Endothelial cell of umbilical vein (primary cell): ENCODE measurements around the gene SLC24A3. TPM values are rescaled to one million over a fixed set of nuclear protein-coding genes. Genes with fewer than 3 reads are reported as not detected.

Experiments
- BruUV-seq: library from RNA; stranded (reverse); fragments of 400-500 nt; replicated peaks from 2 replicates; lab custom pipeline; 2021; lab: Mats Ljungman, UMichigan
- CTCF ChIA-PET: fragments of 300-600, 350-600 bp; sonication (Branson Sonifier 250); formaldehyde crosslinking; loops from one replicate; lab custom pipeline; 2021; ENCODE audit warnings: antibody characterized with exemption, inconsistent platforms; lab: Charles Lee
- POLR2A ChIA-PET: fragments of 300-600, 350-600 bp; sonication (Branson Sonifier 250); formaldehyde crosslinking; loops from one replicate; lab custom pipeline; 2021; ENCODE audit warnings: antibody characterized with exemption, inconsistent platforms; lab: Charles Lee
- DNase-seq: peaks from one replicate; pipeline ENCODE4 v3.0.0-alpha.2; 2011; ENCODE audit warnings: low read depth, low spot score
- FAIRE-seq: peaks from 2 replicates; lab custom pipeline; 2011; peaks lifted over from hg19 to GRCh38; lab: Jason Lieb, UNC
- H2AFZ ChIP-seq: 2 replicates; pipeline ENCODE4 v1.6.0; 2012; ENCODE audit warnings: low read depth, low read length, control low read depth, inconsistent platforms
- H3K27ac ChIP-seq: 2 replicates; pipeline ENCODE4 v1.5.1; 2011; ENCODE audit warnings: low read depth, mild to moderate bottlenecking, control low read depth, low read length, moderate library complexity; ENCODE audit not compliant: insufficient read depth
- H3K27me3 ChIP-seq, 2 experiments: 2 replicates each; pipeline versions ENCODE4 v1.6.0 to v1.6.1; 2011; ENCODE audit warnings: low read length in 2 of 2, mixed read lengths in 1 of 2; ENCODE audit not compliant: control insufficient read depth in 2 of 2, insufficient read depth in 2 of 2
- H3K36me3 ChIP-seq, 2 experiments: 2 replicates in 1 of 2; 3 replicates in 1 of 2; pipeline ENCODE4 v1.5.1; 2011; ENCODE audit warnings: low read length in 2 of 2, mild to moderate bottlenecking in 1 of 2, moderate library complexity in 1 of 2; ENCODE audit not compliant: control insufficient read depth in 2 of 2, insufficient read depth in 2 of 2; ENCODE audit errors: extremely low read depth in 1 of 2
- H3K4me1 ChIP-seq: 3 replicates; pipeline ENCODE4 v1.5.1; 2011; ENCODE audit warnings: mild to moderate bottlenecking, low read length; ENCODE audit not compliant: control insufficient read depth, insufficient read depth; ENCODE audit errors: extremely low read depth
- H3K4me2 ChIP-seq: 2 replicates; pipeline ENCODE4 v1.6.1; 2011; ENCODE audit warnings: low read length, control low read depth, mixed read lengths; ENCODE audit not compliant: insufficient read depth
- H3K4me3 ChIP-seq, 3 experiments: fragments of 200-600 bp in 1 of 3; sonication (generic), shearing (Covaris generic) in 1 of 3; replicated peaks in 1 of 3; 2 replicates each; pipeline ENCODE4 v1.5.1; 2011 to 2016; ENCODE audit warnings: control low read depth in 3 of 3, low read length in 3 of 3, mild to moderate bottlenecking in 2 of 3, inconsistent platforms in 1 of 3, low read depth in 1 of 3, moderate library complexity in 1 of 3; ENCODE audit not compliant: insufficient read depth in 1 of 3
- H3K79me2 ChIP-seq: 2 replicates; pipeline ENCODE4 v1.6.0; 2012; ENCODE audit warnings: low read length, inconsistent platforms; ENCODE audit not compliant: control insufficient read depth, insufficient read depth
- H3K9ac ChIP-seq: replicated peaks from 2 replicates; pipeline ENCODE3; 2011; ENCODE audit warnings: low read length, control low read depth; ENCODE audit not compliant: insufficient read depth; ENCODE audit errors: extremely low read depth
- H3K9me1 ChIP-seq: replicated peaks from 3 replicates; pipeline ENCODE4 v1.6.0; 2011; ENCODE audit warnings: mild to moderate bottlenecking, low read length; ENCODE audit not compliant: control insufficient read depth, insufficient read depth; ENCODE audit errors: extremely low read depth
- H3K9me3 ChIP-seq: replicated peaks from 2 replicates; pipeline ENCODE4 v1.5.1; 2012; ENCODE audit warnings: low read length, inconsistent platforms; ENCODE audit not compliant: control insufficient read depth, insufficient read depth
- H4K20me1 ChIP-seq: replicated peaks from 2 replicates; pipeline ENCODE3; 2011; ENCODE audit warnings: mild to moderate bottlenecking, low read length; ENCODE audit not compliant: control insufficient read depth, insufficient read depth; ENCODE audit errors: extremely low read depth
- CTCF ChIP-seq, 2 donors: IDR thresholded peaks; 1 replicate in 1 of 2; 2 replicates in 1 of 2; pipeline ENCODE4 v1.5.1; 2011; ENCODE audit warnings: low read length in 2 of 2, mild to moderate bottlenecking in 2 of 2, moderate library complexity in 2 of 2, control low read depth in 1 of 2, inconsistent platforms in 1 of 2, low read depth in 1 of 2; ENCODE audit not compliant: insufficient read depth in 1 of 2; ENCODE audit errors: extremely low read depth in 1 of 2
- EZH2 ChIP-seq: IDR thresholded peaks from 2 replicates; pipeline ENCODE4 v1.6.1; 2012; ENCODE audit warnings: borderline replicate concordance, low read depth, mild to moderate bottlenecking, moderate library complexity, low read length, inconsistent platforms; ENCODE audit not compliant: severe bottlenecking
- FOS ChIP-seq: IDR thresholded peaks from 2 replicates; pipeline ENCODE4 v1.6.1; 2011; ENCODE audit warnings: mild to moderate bottlenecking, low read length, moderate library complexity, borderline replicate concordance; ENCODE audit not compliant: insufficient read depth
- GATA2 ChIP-seq: IDR thresholded peaks from 2 replicates; pipeline ENCODE4 v1.7.0; 2011; ENCODE audit warnings: low read depth, mild to moderate bottlenecking, moderate library complexity, mixed read lengths, low read length; ENCODE audit not compliant: insufficient read length, insufficient read depth
- JUN ChIP-seq: IDR thresholded peaks from 2 replicates; pipeline ENCODE4 v1.6.1; 2011; ENCODE audit warnings: borderline replicate concordance, low read depth; ENCODE audit not compliant: insufficient read length, insufficient read depth
- MAX ChIP-seq: IDR thresholded peaks from 2 replicates; pipeline ENCODE4 v1.6.1; 2011; ENCODE audit not compliant: insufficient read depth, insufficient read length
- MYC ChIP-seq: IDR thresholded peaks from one replicate; pipeline ENCODE4 v1.6.1; 2011; ENCODE audit warnings: mild to moderate bottlenecking, low read depth, low read length
- POLR2A ChIP-seq: IDR thresholded peaks from 2 replicates; pipeline ENCODE4 v1.6.1; 2012; ENCODE audit warnings: low read depth, mild to moderate bottlenecking, control low read depth, low read length
- POLR2AphosphoS5 ChIP-seq: IDR thresholded peaks from 2 replicates; pipeline ENCODE4 v1.6.1; 2012; ENCODE audit warnings: low read depth, mild to moderate bottlenecking, control low read depth, low read length, moderate library complexity; ENCODE audit not compliant: insufficient read depth
- dilution Hi-C: fragments of 300-500 bp; cut with MboI; formaldehyde crosslinking; loops from one replicate; pipeline ENCODE4 v1.15.0; 2019; ENCODE audit warnings: low sequenced_read_pairs; ENCODE audit not compliant: extremely low pct_ligation_motif_present
- intact Hi-C: fragments of 100-400 bp; cut with micrococcal nuclease; formaldehyde crosslinking; loops from one replicate; pipeline ENCODE4 v1.10.0; 2022
- polyA plus RNA-seq, 4 experiments: library from polyadenylated mRNA; depleted of rRNA in 3 of 4; stranded (reverse) in 3 of 4; unstranded in 1 of 4; fragments of >200 nt; gene quantifications; 2 replicates each; pipeline versions ENCODE4 v1.2.1 to v1.2.3, GENCODE V29; 2011 to 2012; ENCODE audit warnings: missing spikeins in 1 of 4
- total RNA-seq: library from RNA; stranded (reverse); gene quantifications from 2 replicates; pipeline ENCODE4 v1.2.3, GENCODE V29; 2021

Gene SLC24A3
- total and polyA plus RNA-seq, 2 donors (not counting 3 experiments of a cell fraction or from before 2014, with no cell fraction given): not detected

GRCh38 chr20:19508449-19508848 lies 296.0 kb downstream of the SLC24A3 start:
- no TSS peak for BruUV-seq
- Histone ChIP-seq H3K4me1 (no peaks in the 10 kb centered on the region), H3K36me3 (no peaks in the 10 kb centered on the region), H3K4me3 (no peak overlapping the region), H3K27ac (no peak overlapping the region), H3K79me2 (no peaks in the 10 kb centered on the region), H3K9me1 (no peaks in the 10 kb centered on the region), H3K9ac (no peak overlapping the region), H2AFZ (no peak overlapping the region), H3K27me3 (no peaks in the 10 kb centered on the region), H3K4me2 (no peak overlapping the region), H4K20me1 (no peaks in the 10 kb centered on the region), H3K9me3 (no peaks in the 10 kb centered on the region)
- dilution Hi-C loops (no loop called here), intact Hi-C loops (no loop called here)
- FAIRE-seq: no peak
- CTCF ChIA-PET: no interaction called here
- TF ChIP-seq EZH2 (no peak), MAX (no peak)
- no peak for DNase-seq
- POLR2A ChIA-PET: no interaction called here

GRCh38 chr20:19510611-19511010 lies 298.2 kb downstream of the SLC24A3 start:
- intact Hi-C loops: no loop called here
- Histone ChIP-seq H3K27me3 (no peaks in the 10 kb centered on the region), H3K27ac (no peak overlapping the region), H3K79me2 (no peaks in the 10 kb centered on the region), H3K9ac (no peak overlapping the region), H2AFZ (no peak overlapping the region), H3K4me1 (no peaks in the 10 kb centered on the region), H3K36me3 (no peaks in the 10 kb centered on the region), H3K4me2 (no peak overlapping the region), H3K4me3 (no peak overlapping the region), H4K20me1 (no peaks in the 10 kb centered on the region), H3K9me1 (no peaks in the 10 kb centered on the region), H3K9me3 (no peaks in the 10 kb centered on the region)
- POLR2A ChIA-PET: no interaction called here
- BruUV-seq: no TSS peak
- dilution Hi-C loops: no loop called here
- CTCF ChIA-PET: no interaction called here
- TF ChIP-seq GATA2 (no peak), CTCF (IDR thresholded peaks at IDR 0.05; ENCODE audit: extremely low read depth in 1 of 2, insufficient read depth in 1 of 2, low read depth in 1 of 2, low read length in 2 of 2) (no peak), POLR2A (no peak), POLR2AphosphoS5 (no peak), MYC (no peak), JUN (no peak), FOS (no peak), MAX (no peak), EZH2 (no peak)
- FAIRE-seq (no peak), DNase-seq (no peak)
